ENCODE data around the gene ZYG11A. TPM values are rescaled to one million over a fixed set of nuclear protein-coding genes. Genes with fewer than 3 reads are reported as not detected.

ZYG11A gene
- polyA plus RNA-seq, 1 donor: 0.05 TPM

DNA sequence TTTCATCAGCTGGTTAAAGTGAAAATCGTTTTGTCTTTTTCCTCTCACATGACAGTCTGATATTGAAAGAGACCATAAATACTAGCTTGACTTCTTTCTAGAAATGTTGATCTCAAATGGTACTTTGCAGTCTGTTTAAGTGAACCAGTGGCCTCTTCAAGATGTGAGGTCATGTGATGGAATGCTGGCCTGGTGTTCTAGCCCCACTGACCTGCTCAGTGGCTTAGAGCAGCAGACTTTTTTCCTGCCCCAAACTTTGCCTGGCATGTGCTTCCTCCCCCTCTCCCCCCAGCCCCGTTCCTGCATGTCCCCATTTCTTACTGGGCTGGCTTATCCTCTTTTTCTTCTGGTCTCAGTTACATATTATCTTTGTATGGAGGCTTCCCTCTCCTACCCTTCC, 34.3 kb downstream of the ZYG11A start:
- DNase-seq (ENCODE audit: low read depth): no peak

DNA sequence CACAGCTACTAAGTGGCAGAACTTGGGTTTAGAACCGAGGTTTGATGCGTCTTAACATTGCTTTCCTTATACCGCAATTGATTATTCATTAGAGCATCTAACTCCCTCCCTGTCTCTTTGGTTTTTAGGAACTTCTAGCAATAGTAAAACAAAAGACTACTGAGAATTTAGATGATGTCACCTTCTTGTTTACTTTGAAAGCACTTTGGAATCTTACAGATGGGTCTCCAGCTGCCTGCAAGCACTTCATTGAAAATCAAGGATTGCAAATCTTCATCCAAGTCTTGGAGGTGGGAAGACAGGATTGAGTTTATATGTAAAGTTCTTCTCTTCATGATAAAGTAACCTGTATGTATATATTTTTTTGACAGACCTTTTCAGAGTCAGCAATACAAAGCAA, 35.0 kb downstream of the ZYG11A start:
- DNase-seq (ENCODE audit: low read depth): no peak

DNA sequence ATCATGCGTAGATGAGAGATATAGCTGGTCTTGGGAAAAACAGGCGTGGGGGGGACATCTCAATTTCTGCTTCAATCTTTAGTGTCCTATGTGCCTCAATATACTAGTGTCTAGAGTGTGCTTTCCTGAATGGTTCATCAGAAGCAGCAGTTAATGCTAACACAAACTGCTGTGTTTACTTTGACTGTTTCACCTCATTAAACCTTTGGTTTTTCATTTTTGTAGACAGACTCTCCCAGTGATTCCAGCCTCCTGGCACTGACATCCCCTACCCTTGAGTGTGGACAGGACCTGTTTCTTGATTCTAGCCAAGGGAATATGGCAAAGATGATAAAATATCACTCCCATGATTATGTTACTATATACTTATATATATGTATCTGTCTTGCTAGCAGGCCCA, 37.6 kb downstream of the ZYG11A start:
- no peak for DNase-seq (ENCODE audit: low read depth)

DNA sequence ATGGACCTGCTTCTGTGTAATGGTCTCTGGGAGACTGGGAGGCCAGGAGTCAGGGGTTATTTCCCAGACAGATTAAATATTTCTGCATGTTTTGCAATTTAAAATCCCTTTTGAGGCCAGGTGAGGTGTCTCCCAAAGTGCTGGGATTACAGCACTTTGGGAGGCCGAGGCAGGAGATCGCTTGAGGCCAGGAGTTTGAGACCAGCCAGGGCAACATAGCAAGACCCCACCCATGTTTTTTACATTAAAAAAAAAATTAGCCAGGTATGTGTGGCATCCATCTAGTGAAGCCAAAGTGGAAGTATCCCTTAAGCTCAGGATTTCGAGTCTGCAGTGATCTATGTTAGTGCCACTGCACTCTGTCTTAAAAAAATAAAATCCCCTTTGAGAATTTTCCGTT, 44.9 kb downstream of the ZYG11A start:
- DNase-seq (ENCODE audit: low read depth): no peak

GRCh38 chr1:52892424-52893215, 50.1 kb downstream of the ZYG11A start:
- DNase-seq (ENCODE audit: low read depth): no peak

- no peak for DNase-seq (ENCODE audit: low read depth)
These were observed 56.9 kb downstream of the ZYG11A start for GRCh38 chr1:52899445-52899894.

- no peak for DNase-seq (ENCODE audit: low read depth)
These were observed 57.8 kb downstream of the ZYG11A start for GRCh38 chr1:52900402-52900801.

- DNase-seq (ENCODE audit: low read depth): no peak
These were observed 58.8 kb downstream of the ZYG11A start for GRCh38 chr1:52901384-52901783.

GRCh38 chr1:52904208-52904926, 61.8 kb downstream of the ZYG11A start:
- DNase-seq (ENCODE audit: low read depth): no peak

DNA sequence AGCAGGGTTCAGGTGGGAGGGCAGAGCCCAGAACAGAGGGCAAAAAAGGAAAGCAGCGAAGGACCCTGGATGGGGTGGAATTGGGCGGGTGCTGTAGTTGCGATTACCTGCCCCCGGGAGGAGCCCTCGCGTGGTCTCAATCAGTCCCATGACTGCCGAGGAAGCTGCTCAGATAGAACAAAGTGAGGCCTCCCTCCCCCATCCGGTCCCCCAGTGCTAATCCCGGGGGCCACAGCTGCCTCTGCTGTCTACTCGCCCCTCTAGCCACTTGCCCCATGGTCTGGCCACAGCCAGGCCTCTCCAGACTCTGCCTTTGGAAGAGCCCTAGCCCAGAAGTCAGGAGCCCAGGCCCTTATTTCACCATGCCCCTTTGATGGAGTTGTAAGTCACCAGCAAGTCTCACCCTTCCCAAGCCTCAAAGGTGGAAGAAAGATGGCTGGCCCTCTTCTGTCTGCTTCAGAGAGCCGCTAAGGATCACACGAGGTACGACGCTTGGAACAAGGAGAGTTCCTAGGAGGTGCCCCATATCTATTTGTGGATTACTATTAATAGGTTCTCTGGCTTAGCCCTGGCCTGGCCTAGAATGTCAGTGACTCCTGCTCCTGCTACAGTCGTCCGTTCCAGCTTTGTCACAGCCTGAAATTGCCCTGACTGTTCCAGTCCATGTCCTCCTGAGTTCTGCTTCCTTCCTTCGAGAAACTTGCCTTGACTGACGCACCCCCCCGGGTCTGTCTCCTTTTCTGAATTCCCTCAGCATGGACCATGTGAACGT, 62.6 kb downstream of the ZYG11A start:
- no peak for DNase-seq (ENCODE audit: low read depth)

DNA sequence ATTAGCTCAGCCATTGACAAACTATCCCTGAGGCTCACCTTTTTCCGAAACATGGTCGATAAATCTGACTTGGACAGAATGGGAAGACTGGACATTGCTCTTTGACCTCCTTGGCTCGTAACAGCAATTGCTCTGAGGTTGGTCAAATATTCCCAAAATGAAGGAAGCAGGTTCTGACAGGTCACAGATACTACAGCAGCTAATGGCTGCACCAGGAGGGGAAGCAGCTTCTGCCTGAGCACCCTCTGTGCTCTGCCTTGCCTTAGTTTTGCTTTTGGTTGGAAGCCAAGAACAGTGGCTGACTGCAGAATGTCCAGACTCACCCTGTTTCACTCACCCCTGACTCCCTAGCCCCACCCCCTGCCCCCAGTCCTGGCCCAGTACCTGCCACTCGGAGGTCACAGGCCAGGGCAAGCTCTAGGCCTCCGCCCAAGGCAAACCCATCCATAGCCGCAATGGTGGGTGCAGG, 63.6 kb downstream of the ZYG11A start:
- no peak for DNase-seq (ENCODE audit: low read depth)

DNA sequence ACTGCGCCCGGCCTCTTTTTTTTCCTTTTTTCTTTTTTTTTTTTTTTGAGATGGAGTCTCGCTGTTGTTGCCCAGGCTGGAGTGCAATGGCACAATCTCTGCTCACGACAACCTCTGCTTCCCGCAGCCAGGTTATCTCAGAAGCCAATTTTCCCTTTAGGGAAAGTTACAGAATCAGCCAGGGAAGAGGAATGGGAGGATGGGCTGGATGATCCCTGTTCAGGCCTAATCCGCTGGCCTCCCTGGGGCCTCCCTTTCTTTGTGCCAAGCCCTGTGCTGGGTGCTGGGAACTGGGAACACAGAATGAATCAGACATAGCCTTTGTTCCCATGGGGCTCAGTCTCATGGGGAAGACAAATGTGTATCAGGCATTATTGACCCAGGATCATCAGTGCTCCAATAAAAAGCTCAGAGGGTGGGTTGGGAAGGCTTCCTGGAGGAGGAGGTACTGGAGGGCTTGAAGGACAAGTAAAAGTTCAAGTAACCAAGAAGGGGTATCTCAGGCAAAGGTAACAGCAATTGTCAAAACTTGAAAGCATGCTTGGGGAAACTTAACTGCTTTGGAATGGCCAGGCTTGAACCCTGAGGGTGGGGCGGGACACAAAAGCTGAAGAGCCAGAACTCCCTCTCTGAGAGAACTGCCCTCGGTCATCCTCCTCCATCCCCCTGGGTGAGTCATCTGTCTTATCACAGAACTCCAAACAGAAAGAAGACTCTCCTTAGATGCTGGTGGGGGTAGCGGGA, 64.7 kb downstream of the ZYG11A start:
- DNase-seq (ENCODE audit: low read depth): no peak

DNA sequence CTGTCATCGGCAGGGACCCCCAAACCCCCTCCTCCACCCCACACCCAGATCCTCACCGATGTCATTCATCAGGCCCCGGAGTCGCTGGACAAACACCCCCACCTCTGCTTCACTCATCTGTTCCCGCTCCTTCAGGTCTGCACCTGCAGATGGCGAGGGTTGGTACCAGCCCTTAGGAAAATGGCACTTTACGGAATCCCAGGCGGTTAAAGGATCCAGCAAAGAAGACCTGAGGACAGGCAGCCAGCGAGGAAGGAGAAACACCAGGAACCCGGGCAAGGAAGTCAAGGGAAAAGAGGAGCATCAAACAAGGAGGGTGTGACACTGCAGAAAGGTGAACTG, 65.2 kb downstream of the ZYG11A start:
- no peak for DNase-seq (ENCODE audit: low read depth)

DNA sequence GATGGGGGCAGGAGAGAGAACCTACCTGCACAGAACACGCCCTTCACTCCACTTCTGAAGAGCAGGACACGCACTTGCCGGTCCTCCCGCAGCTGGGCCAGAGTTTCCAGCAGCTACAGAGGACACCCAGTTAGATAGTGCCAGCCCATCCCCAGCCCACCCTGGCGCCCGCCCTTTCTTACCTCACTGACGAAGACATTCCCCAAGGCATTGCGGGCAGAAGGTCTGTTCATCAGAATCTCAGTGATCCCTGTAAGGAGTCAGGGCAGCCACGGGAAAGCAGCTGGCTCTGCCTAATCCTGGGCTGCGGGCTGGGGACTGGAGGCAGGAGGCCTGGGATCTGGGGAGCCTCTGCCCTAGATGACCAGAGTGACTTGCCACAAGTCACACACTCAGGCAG, 69.0 kb downstream of the ZYG11A start:
- DNase-seq (ENCODE audit: low read depth): no peak

DNA sequence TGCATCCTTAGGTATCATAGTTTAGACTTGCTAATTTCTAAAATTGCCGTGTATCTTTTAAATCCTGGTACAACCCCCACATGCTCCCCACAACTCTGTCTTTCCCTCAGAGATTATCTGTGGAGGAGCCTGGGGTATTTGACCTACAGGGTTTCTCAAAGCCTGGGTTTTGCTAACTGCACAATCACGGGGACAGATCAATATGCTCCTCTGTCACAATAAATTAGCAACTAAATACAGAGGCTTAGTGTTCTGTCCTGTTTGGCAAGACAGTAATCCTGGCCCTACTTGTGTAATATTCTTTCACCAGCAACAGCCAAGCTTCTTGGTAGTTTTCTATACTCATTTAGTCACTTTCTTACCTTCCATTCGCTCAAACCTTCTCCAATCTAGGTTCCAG, 70.5 kb downstream of the ZYG11A start:
- no peak for DNase-seq (ENCODE audit: low read depth)

GRCh38 chr1:52913537-52913936, 71.0 kb downstream of the ZYG11A start:
- DNase-seq (ENCODE audit: low read depth): no peak

- DNase-seq (ENCODE audit: low read depth): no peak
These were observed 71.9 kb downstream of the ZYG11A start for GRCh38 chr1:52914463-52914862.

DNA sequence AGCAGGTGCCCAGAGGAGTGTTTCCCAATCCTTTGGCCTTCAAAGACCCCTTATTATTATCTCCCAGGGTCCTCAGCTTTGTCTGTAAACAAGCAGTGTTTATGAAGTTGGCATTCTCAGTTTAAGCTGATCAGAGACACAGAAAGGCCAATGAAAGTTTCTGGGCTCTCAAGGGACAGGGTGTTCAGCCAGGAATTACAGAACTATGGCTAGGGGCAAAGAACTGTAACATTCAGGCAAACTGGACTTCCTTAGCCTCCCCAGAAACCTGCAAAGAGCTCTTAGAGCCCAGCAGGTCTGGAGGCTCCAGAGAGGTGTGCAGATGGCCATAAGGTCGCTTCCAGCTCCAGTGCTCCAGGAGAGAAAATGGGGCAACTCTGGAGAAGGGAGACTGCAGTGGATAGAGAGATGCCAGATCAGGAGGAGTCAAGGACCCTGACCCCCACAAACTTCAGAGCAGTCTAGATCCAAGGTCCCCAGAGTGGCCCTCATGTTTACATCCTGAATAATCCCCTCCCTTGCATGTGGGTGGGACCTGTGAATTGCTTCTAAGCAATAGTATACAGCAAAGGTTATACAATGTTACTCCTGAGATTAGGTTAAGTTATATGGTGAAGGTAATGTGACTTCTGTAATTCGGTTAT, 72.8 kb downstream of the ZYG11A start:
- DNase-seq (ENCODE audit: low read depth): no peak

DNA sequence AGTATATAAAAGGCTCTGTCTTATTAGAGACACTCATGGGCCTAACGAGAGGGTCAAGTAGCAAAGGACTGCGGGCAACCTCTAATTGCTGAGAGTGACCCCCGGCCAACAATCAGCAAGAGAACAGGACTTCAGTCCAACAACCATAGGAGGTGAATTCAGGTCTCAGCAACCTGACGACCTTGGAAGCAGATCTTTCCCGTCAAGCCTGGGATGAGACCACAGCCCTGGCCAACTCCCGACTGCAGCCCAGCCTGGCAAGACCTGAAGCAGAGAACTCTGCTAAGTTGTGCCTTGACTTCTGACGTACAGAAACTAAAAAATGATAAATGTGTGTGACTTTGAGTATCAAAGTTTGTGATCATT, 73.3 kb downstream of the ZYG11A start:
- DNase-seq (ENCODE audit: low read depth): no peak

GRCh38 chr1:52916241-52916975, 73.8 kb downstream of the ZYG11A start:
- no peak for DNase-seq (ENCODE audit: low read depth)

GRCh38 chr1:52917156-52917555, 74.6 kb downstream of the ZYG11A start:
- DNase-seq (ENCODE audit: low read depth): no peak

All from forelimb muscle (tissue), 1 donor.